ENCODE data around the gene SIM1. TPM values are rescaled to one million over a fixed set of nuclear protein-coding genes. Genes with fewer than 3 reads are reported as not detected.

The SIM1 gene
- total and polyA plus RNA-seq, 4 donors: under 0.01 TPM; not detected in 3

DNA sequence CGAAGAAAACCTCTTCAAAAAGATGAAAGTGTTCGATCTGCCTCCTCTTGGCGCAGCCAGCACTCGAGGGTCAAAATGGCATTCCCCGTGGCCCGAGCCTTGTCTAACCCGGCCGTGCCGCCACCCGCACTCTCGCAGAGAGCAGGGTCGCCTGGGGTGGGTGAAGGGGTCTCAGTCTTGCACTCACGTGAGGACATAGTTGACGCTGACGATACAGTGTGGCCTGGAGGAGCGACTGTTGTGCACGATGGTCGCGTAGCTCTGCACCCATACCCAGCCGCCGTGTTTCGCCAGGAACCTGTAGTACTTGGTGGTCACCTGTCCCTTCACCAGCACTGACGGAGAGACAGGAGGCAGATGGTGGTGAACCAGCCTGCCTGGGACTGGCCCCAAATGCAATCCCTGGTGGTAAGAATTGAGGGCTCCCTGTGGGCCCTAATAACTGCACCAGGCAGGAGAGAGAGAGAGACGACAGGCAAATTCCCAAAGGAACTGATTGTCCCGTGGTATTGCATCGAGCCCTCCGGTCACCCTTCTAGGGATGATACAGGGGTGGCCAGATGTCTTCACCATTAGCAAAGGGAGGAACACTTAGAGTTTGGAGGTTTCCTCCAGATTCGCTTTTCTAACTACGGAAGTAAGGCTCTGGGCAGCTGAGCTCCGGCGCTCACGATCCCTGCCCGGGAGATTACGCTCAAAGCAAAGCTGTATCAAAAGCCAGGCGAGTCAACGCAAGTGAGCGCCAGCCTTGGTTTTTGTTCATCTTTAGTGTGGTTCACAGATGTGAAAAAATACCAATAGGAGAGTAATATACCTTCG, 17.4 kb downstream of the SIM1 start (continued):
- TF ChIP-seq, protein P1, sequence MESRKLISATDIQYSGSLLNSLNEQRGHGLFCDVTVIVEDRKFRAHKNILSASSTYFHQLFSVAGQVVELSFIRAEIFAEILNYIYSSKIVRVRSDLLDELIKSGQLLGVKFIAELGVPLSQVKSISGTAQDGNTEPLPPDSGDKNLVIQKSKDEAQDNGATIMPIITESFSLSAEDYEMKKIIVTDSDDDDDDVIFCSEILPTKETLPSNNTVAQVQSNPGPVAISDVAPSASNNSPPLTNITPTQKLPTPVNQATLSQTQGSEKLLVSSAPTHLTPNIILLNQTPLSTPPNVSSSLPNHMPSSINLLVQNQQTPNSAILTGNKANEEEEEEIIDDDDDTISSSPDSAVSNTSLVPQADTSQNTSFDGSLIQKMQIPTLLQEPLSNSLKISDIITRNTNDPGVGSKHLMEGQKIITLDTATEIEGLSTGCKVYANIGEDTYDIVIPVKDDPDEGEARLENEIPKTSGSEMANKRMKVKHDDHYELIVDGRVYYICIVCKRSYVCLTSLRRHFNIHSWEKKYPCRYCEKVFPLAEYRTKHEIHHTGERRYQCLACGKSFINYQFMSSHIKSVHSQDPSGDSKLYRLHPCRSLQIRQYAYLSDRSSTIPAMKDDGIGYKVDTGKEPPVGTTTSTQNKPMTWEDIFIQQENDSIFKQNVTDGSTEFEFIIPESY (IDR thresholded peaks at IDR 0.05): no peak
- TF ChIP-seq HNF4A (conservative IDR thresholded peaks at IDR 0.05) (no peak), NR2F2 (IDR thresholded peaks at IDR 0.05) (no peak), YY1 (IDR thresholded peaks at IDR 0.05) (no peak), RXRA (IDR thresholded peaks at IDR 0.05) (no peak)

DNA sequence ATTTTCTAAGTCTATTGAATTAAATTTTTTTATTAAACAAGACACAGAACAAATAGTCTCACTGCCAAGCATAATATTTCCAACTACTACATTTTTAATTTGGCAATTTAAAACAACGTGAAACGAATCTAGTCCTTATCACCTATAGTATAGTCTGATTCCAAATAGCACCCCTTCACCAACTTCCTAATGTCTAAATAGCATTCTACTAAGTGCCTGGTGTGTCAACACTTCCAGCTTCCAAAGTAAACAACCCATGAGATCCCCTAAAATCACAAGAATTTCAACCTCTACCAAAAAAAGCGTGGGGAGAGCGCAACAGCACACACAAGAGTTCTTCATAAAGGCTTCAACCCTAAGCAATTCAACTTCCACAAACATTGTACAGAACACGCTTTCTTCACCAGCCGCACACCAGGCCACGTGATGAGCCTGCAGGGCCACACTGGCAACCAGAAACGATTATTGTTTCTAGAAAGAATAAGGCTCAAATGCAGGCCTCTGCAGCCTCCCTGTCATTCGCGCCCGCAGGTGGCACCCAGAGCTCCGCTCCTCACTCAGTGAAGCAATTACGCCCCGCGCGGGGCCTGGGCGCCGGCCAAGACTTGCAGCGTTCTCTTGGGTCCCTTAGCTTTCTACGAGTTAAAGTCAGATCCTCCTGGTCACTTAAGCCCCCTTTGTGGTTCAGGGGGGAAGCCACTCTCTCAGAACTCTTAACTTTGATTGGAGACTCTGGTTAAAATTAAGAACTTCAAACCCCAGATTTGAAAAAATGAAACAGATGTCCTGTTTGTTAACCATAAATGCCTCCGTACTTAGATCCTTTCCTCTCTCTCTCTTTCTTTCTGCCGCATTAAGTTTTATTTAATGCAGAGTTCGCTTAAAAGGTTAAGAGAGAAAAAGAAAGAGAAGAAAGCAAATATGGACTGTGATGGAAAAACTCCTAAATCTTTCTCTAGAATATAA, 18.3 kb downstream of the SIM1 start:
- Histone ChIP-seq H3K9me3 (ENCODE audit: control insufficient read depth in 4 of 4, low read length in 3 of 4) (peaks cover 0 to 21% (median 2%) of the 10 kb centered on the region in 4 donors), H3K4me3 (ENCODE audit: low read depth in 1 of 3, low read length in 3 of 3) (peak overlapping the region in 1 of 3 donors; percentile 15)
- DNase-seq (ENCODE audit: low spot score): no peak

DNA sequence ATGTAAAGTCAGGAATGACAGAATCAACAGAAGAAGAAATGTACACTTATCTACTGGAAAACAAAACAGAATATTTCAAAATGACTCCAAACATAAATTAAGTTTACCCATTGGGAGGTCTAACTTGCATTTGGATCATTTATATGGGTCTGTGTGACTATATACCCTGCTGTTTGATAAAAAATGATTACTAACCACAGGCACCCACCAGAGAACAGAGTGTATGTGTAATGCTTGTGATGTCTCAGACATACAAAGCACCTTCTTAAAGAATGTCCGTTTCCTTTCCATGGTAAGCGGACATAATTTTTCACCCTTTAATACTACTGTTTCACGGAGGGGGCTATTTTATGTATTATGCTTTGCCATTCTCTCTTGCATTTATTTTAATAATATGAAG, 19.2 kb downstream of the SIM1 start:
- Histone ChIP-seq H3K9ac (ENCODE audit: low read depth in 1 of 2, low read length in 2 of 2) (no peak overlapping the region), H3K27ac (ENCODE audit: low read depth in 1 of 2, low read length in 2 of 2) (no peak overlapping the region), H3K4me1 (ENCODE audit: control insufficient read depth in 4 of 4, insufficient read depth in 4 of 4, low read length in 3 of 4) (peaks cover 0 to 3% (median 1%) of the 10 kb centered on the region in 4 donors), H3K27me3 (ENCODE audit: control insufficient read depth in 4 of 4, insufficient read depth in 4 of 4, low read length in 3 of 4) (peaks cover 3 to 21% (median 10%) of the 10 kb centered on the region in 4 donors), H3K36me3 (ENCODE audit: control insufficient read depth in 4 of 4, insufficient read depth in 3 of 4, low read depth in 1 of 4, low read length in 3 of 4) (no peaks in the 10 kb centered on the region), H3K9me3 (ENCODE audit: control insufficient read depth in 4 of 4, low read length in 3 of 4) (peaks cover 0 to 21% (median 2%) of the 10 kb centered on the region in 4 donors), H3K4me3 (ENCODE audit: low read depth in 1 of 3, low read length in 3 of 3) (no peak overlapping the region)
- TF ChIP-seq GABPA (IDR thresholded peaks at IDR 0.05 in 1 of 2, conservative IDR thresholded peaks at IDR 0.05 in 1 of 2) (no peak), FOXA1 (IDR thresholded peaks at IDR 0.05) (no peak), TAF1 (conservative IDR thresholded peaks at IDR 0.05) (no peak), EGR1 (IDR thresholded peaks at IDR 0.05; ENCODE audit: low read depth in 2 of 2) (no peak), FOXA2 (IDR thresholded peaks at IDR 0.05) (no peak), RXRA (IDR thresholded peaks at IDR 0.05) (no peak), NR2F2 (IDR thresholded peaks at IDR 0.05) (no peak), RAD21 (IDR thresholded peaks at IDR 0.05) (no peak), JUND (IDR thresholded peaks at IDR 0.05) (no peak)
- TF ChIP-seq, protein P1 (IDR thresholded peaks at IDR 0.05): no peak
- DNase-seq (ENCODE audit: low spot score): no peak
- 56% methylated on average over 3 of the region's 3 CpGs for WGBS

More for the DNA sequence above, 18.3 kb downstream of the SIM1 start:
- Histone ChIP-seq H3K9ac (ENCODE audit: low read depth in 1 of 2, low read length in 2 of 2) (no peak overlapping the region), H3K36me3 (ENCODE audit: control insufficient read depth in 4 of 4, insufficient read depth in 3 of 4, low read depth in 1 of 4, low read length in 3 of 4) (no peaks in the 10 kb centered on the region), H3K4me1 (ENCODE audit: control insufficient read depth in 4 of 4, insufficient read depth in 4 of 4, low read length in 3 of 4) (peaks cover 0 to 3% (median 1%) of the 10 kb centered on the region in 4 donors), H3K27ac (ENCODE audit: low read depth in 1 of 2, low read length in 2 of 2) (no peak overlapping the region), H3K27me3 (ENCODE audit: control insufficient read depth in 4 of 4, insufficient read depth in 4 of 4, low read length in 3 of 4) (peaks cover 3 to 21% (median 10%) of the 10 kb centered on the region in 4 donors)
- TF ChIP-seq YY1 (IDR thresholded peaks at IDR 0.05) (no peak), SP1 (IDR thresholded peaks at IDR 0.05) (no peak), RAD21 (IDR thresholded peaks at IDR 0.05) (no peak), EGR1 (IDR thresholded peaks at IDR 0.05; ENCODE audit: low read depth in 2 of 2) (no peak), TAF1 (conservative IDR thresholded peaks at IDR 0.05) (no peak), JUND (IDR thresholded peaks at IDR 0.05) (no peak)
- TF ChIP-seq, protein P2, sequence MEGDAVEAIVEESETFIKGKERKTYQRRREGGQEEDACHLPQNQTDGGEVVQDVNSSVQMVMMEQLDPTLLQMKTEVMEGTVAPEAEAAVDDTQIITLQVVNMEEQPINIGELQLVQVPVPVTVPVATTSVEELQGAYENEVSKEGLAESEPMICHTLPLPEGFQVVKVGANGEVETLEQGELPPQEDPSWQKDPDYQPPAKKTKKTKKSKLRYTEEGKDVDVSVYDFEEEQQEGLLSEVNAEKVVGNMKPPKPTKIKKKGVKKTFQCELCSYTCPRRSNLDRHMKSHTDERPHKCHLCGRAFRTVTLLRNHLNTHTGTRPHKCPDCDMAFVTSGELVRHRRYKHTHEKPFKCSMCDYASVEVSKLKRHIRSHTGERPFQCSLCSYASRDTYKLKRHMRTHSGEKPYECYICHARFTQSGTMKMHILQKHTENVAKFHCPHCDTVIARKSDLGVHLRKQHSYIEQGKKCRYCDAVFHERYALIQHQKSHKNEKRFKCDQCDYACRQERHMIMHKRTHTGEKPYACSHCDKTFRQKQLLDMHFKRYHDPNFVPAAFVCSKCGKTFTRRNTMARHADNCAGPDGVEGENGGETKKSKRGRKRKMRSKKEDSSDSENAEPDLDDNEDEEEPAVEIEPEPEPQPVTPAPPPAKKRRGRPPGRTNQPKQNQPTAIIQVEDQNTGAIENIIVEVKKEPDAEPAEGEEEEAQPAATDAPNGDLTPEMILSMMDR (IDR thresholded peaks at IDR 0.05; ENCODE audit: low read depth, low read length, missing input control): no peak
- WGBS: 23% methylated on average over 23 of the region's 23 CpGs

Data from liver (tissue), 9 donors.